Neural cell (in vitro differentiated cells): Measurements from ENCODE around the gene ZDHHC3. TPM values are rescaled to one million over a fixed set of nuclear protein-coding genes. Genes with fewer than 3 reads are reported as not detected.

Source experiments
- H2AFZ ChIP-seq: fragments of 200-600, 300-800 bp; sonication (generic), shearing (Covaris generic); 2 replicates; pipeline ENCODE4 v1.6.0; 2014; ENCODE audit warnings: low read depth, mild to moderate bottlenecking, antibody characterized with exemption, low read length, moderate library complexity
- H3F3A ChIP-seq: fragments of 200-600 bp; shearing (Covaris generic); 2 replicates; pipeline ENCODE4 v1.6.1; 2016; ENCODE audit warnings: mild to moderate bottlenecking, moderate library complexity, mixed read lengths, antibody characterized with exemption, low read length; ENCODE audit not compliant: insufficient read depth, poor library complexity, severe bottlenecking
- H3K27ac ChIP-seq: fragments of 200-600, 300-800 bp; sonication (generic), shearing (Covaris generic); 2 replicates; pipeline ENCODE4 v1.5.1; 2014; ENCODE audit warnings: mild to moderate bottlenecking, low read length, moderate library complexity
- H3K27me3 ChIP-seq: fragments of 300-800, 200-600 bp; sonication (generic), shearing (Covaris generic); 2 replicates; pipeline ENCODE4 v1.6.0; 2014; ENCODE audit warnings: mild to moderate bottlenecking, low read depth, low read length, moderate library complexity; ENCODE audit not compliant: insufficient read depth
- H3K36me3 ChIP-seq: fragments of 300-800, 200-600 bp; sonication (generic), shearing (Covaris generic); 2 replicates; pipeline ENCODE4 v1.5.1; 2014; ENCODE audit warnings: mild to moderate bottlenecking, antibody characterized with exemption, low read length, moderate library complexity; ENCODE audit not compliant: insufficient read depth
- H3K4me2 ChIP-seq: fragments of 300-800, 200-600 bp; sonication (generic), shearing (Covaris generic); 2 replicates; pipeline ENCODE4 v1.6.0; 2014; ENCODE audit warnings: mild to moderate bottlenecking, low read length
- H3K4me3 ChIP-seq: fragments of 300-800, 200-600 bp; sonication (generic), shearing (Covaris generic); 2 replicates; pipeline ENCODE4 v1.5.1; 2014; ENCODE audit warnings: mild to moderate bottlenecking, low read length, moderate library complexity
- H3K79me2 ChIP-seq: fragments of 200-600 bp; shearing (Covaris generic); replicated peaks from 2 replicates; pipeline ENCODE4 v1.6.0; 2014; ENCODE audit warnings: mild to moderate bottlenecking, low read length, moderate library complexity; ENCODE audit not compliant: insufficient read depth
- H3K9ac ChIP-seq: fragments of 300-800, 200-600 bp; sonication (generic), shearing (Covaris generic); 2 replicates; pipeline ENCODE4 v1.6.1; 2016; ENCODE audit warnings: mild to moderate bottlenecking, low read length, mixed read lengths
- H3K9me2 ChIP-seq: fragments of 200-600 bp; shearing (Covaris generic); 2 replicates; pipeline ENCODE4 v1.6.1; 2016; ENCODE audit warnings: mild to moderate bottlenecking, low read length, mixed read lengths; ENCODE audit not compliant: insufficient read depth
- H3K9me3 ChIP-seq: fragments of 200-600, 300-800 bp; sonication (generic), shearing (Covaris generic); 2 replicates; pipeline ENCODE4 v1.6.1; 2016; ENCODE audit warnings: mild to moderate bottlenecking, mixed run types, low read length, moderate library complexity, mixed read lengths
- H4K20me1 ChIP-seq: fragments of 200-600 bp; shearing (Covaris generic); 2 replicates; pipeline ENCODE4 v1.6.1; 2016; ENCODE audit warnings: mild to moderate bottlenecking, mixed run types; ENCODE audit not compliant: insufficient read depth
- EP300 ChIP-seq: fragments of 450-650 bp; conservative IDR thresholded peaks from 2 replicates; pipeline ENCODE4 v1.6.1; 2014; ENCODE audit warnings: antibody characterized with exemption, mild to moderate bottlenecking, moderate library complexity; ENCODE audit not compliant: poor library complexity, severe bottlenecking
- EZH2 ChIP-seq: fragments of 200-600, 300-800 bp; shearing (Covaris generic), sonication (generic); IDR thresholded peaks from 2 replicates; pipeline ENCODE4 v1.6.1; 2014; ENCODE audit warnings: antibody characterized with exemption, low read length, borderline replicate concordance, mild to moderate bottlenecking; ENCODE audit not compliant: insufficient read depth, poor library complexity, severe bottlenecking
- MXI1 ChIP-seq: fragments of 450-650 bp; conservative IDR thresholded peaks from 2 replicates; pipeline ENCODE4 v1.6.1; 2014; ENCODE audit warnings: antibody characterized with exemption, mild to moderate bottlenecking; ENCODE audit not compliant: poor library complexity, severe bottlenecking
- POLR2AphosphoS5 ChIP-seq: IDR thresholded peaks from 2 replicates; pipeline ENCODE4 v1.6.1; 2012
- RAD21 ChIP-seq: fragments of 450-650 bp; conservative IDR thresholded peaks from 2 replicates; pipeline ENCODE4 v1.6.1; 2014; ENCODE audit warnings: antibody characterized with exemption, mild to moderate bottlenecking, moderate library complexity
- SMC3 ChIP-seq: fragments of 450-650 bp; conservative IDR thresholded peaks from 2 replicates; pipeline ENCODE4 v1.6.1; 2014; ENCODE audit warnings: antibody characterized with exemption, mild to moderate bottlenecking, moderate library complexity; ENCODE audit not compliant: poor library complexity
- TAF1 ChIP-seq: IDR thresholded peaks from 2 replicates; pipeline ENCODE4 v1.6.1; 2012; ENCODE audit warnings: low read depth
- polyA plus RNA-seq: library from polyadenylated mRNA; depleted of rRNA; stranded (reverse); fragments of >200 nt; gene quantifications from 2 replicates; pipeline ENCODE4 v1.2.3, GENCODE V29; 2014
- TF ChIP-seq, protein P1 (sequence below): IDR thresholded peaks from 2 replicates; pipeline ENCODE4 v1.6.1; 2012; ENCODE audit warnings: borderline replicate concordance
- TF ChIP-seq, protein P2 (sequence below): fragments of 450-650 bp; IDR thresholded peaks from 2 replicates; pipeline ENCODE4 v1.5.1; 2014; ENCODE audit warnings: antibody characterized with exemption, mild to moderate bottlenecking, moderate library complexity; ENCODE audit not compliant: poor library complexity, severe bottlenecking

The ZDHHC3 gene
- polyA plus RNA-seq, 1 donor from 2014 or later = 35.8 TPM

DNA sequence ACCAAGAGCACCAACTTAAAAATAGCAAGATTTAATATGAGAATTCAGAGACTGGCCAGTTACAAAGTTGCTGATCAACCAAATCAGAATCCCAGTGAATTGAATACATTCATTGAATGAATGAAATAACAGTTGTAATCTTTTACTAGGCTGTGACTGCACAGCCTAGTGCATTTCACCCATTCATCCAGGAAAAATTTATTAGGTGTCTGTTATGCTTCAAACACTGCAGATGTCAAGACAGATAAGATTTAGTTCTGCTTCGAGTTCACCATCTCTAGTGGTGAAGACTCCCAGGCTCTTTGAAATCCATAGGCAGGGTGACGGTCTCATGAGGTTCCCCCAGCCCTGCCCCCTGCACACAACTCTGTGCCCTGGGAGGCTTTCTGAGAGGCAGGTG lies 72.7 kb downstream of the ZDHHC3 start:
- Histone ChIP-seq H3K27ac (no peak overlapping the region), H3K9ac (no peak overlapping the region), H3K27me3 (no peaks in the 10 kb centered on the region), H3K79me2 (no peaks in the 10 kb centered on the region), H2AFZ (no peak overlapping the region), H3K4me3 (no peak overlapping the region), H4K20me1 (no peaks in the 10 kb centered on the region), H3K4me2 (no peak overlapping the region), H3F3A (no peaks in the 10 kb centered on the region), H3K9me2 (no peaks in the 10 kb centered on the region), H3K36me3 (no peaks in the 10 kb centered on the region), H3K9me3 (no peaks in the 10 kb centered on the region)
- TF ChIP-seq TAF1 (no peak), EP300 (no peak), POLR2AphosphoS5 (no peak), MXI1 (no peak), RAD21 (no peak), EZH2 (no peak), SMC3 (no peak)
- TF ChIP-seq, protein P1, sequence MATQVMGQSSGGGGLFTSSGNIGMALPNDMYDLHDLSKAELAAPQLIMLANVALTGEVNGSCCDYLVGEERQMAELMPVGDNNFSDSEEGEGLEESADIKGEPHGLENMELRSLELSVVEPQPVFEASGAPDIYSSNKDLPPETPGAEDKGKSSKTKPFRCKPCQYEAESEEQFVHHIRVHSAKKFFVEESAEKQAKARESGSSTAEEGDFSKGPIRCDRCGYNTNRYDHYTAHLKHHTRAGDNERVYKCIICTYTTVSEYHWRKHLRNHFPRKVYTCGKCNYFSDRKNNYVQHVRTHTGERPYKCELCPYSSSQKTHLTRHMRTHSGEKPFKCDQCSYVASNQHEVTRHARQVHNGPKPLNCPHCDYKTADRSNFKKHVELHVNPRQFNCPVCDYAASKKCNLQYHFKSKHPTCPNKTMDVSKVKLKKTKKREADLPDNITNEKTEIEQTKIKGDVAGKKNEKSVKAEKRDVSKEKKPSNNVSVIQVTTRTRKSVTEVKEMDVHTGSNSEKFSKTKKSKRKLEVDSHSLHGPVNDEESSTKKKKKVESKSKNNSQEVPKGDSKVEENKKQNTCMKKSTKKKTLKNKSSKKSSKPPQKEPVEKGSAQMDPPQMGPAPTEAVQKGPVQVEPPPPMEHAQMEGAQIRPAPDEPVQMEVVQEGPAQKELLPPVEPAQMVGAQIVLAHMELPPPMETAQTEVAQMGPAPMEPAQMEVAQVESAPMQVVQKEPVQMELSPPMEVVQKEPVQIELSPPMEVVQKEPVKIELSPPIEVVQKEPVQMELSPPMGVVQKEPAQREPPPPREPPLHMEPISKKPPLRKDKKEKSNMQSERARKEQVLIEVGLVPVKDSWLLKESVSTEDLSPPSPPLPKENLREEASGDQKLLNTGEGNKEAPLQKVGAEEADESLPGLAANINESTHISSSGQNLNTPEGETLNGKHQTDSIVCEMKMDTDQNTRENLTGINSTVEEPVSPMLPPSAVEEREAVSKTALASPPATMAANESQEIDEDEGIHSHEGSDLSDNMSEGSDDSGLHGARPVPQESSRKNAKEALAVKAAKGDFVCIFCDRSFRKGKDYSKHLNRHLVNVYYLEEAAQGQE = no peak
- TF ChIP-seq, protein P2, sequence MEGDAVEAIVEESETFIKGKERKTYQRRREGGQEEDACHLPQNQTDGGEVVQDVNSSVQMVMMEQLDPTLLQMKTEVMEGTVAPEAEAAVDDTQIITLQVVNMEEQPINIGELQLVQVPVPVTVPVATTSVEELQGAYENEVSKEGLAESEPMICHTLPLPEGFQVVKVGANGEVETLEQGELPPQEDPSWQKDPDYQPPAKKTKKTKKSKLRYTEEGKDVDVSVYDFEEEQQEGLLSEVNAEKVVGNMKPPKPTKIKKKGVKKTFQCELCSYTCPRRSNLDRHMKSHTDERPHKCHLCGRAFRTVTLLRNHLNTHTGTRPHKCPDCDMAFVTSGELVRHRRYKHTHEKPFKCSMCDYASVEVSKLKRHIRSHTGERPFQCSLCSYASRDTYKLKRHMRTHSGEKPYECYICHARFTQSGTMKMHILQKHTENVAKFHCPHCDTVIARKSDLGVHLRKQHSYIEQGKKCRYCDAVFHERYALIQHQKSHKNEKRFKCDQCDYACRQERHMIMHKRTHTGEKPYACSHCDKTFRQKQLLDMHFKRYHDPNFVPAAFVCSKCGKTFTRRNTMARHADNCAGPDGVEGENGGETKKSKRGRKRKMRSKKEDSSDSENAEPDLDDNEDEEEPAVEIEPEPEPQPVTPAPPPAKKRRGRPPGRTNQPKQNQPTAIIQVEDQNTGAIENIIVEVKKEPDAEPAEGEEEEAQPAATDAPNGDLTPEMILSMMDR = no peak

DNA sequence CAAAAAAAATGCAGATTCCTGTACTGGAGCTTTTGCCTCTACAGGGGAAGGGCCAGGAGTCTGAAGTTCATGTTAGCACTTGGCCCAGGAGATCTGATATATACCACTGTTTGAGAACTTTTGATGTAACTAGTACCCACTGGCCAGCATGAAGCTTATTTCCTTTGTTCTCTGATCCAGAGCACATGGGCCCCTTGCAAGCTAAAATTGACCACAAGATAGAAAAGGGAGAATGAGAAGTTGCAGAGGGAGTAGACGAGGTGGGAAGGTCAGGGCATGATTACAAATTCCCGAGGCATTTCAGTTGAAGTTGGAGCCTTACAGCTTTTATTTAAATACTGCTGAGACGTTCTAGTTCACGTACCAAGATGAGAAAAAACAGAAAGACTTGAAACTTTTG lies 73.3 kb downstream of the ZDHHC3 start:
- Histone ChIP-seq H3K9me3 (no peaks in the 10 kb centered on the region), H3K4me3 (no peak overlapping the region), H2AFZ (no peak overlapping the region), H3F3A (no peaks in the 10 kb centered on the region), H3K79me2 (no peaks in the 10 kb centered on the region), H3K36me3 (no peaks in the 10 kb centered on the region), H4K20me1 (no peaks in the 10 kb centered on the region), H3K4me2 (no peak overlapping the region), H3K9me2 (no peaks in the 10 kb centered on the region), H3K27ac (no peak overlapping the region), H3K9ac (no peak overlapping the region), H3K27me3 (no peaks in the 10 kb centered on the region)
- TF ChIP-seq, protein P1 = no peak
- TF ChIP-seq, protein P2 = no peak
- TF ChIP-seq EP300 = no peak
- no peak for TF ChIP-seq TAF1
- TF ChIP-seq SMC3 = no peak
